ENCODE results near the gene RAET1L.
A peak's percentile ranks its signal among the peaks of the same experiment; 100 is the strongest.
"Not testable (repeated sequence)": the region's sequence is repeated elsewhere in the genome, so short reads cannot be mapped to it uniquely, and the experiment has no call there.

Gene RAET1L

GRCh38 chr6:150043501-150044412 lies 18.4 kb upstream of the RAET1L start:
- DNase-seq = no peak

DNA sequence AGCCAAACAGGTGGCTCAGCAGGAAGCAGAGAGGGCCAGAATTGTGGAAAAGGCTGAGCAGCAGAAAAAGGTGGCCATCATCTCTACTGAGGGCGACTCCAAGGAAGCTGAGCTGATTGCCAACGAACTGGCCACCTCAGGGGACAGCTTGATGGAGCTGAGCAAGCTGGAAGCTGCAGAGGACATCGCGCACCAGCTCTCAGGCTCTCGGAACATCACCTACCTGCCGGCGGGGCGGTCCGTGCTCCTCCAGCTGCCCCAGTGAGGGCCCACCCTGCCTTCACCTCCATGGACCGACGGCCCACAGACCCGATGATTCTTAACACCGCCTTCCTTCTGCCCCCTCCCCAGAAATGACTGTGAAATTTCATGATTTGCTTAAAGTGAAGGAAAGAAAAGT lies 17.8 kb upstream of the RAET1L start:
- no peak for DNase-seq

DNA sequence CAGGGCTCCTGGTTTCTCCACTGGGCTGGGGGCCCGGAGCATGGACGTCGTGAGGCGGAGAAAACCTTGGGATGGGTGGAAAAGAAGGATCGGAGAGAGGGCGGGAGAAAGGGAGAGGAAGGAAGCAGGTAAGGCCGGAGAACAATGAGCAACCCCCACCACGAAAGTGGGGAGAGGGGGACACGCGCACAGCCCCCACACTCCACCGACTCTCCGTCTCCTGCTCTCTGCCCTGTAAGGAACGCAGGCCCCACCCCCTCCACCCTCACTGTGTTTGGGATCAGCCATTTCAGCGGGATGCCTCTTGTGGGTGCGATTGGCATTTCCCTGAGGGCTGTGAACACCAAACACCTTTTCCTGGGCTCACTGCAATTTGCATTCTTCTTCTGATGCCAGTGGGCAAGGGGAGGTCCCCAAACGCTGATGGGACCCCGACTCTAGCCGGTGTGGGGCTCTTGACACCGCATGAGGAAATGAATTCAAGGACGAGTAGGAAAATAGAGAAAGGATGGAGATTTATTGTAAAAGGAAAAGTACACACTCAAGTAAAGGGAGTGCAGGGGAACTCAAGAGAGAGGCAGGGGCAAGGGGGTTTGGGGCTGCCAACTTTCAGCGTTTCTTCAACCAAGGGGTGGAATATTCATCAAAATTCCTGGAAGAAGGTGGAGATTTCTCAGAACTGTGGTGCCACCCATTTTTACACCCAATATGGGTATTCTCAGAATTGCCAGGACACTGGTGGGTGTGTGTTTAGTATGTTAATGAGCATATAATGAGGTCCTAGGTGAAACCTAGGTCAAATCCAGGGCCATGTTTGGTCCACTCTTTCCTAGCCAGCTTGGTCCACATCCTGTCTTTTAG lies 13.1 kb upstream of the RAET1L start:
- DNase-seq = no peak

GRCh38 chr6:150037526-150038201 lies 12.3 kb upstream of the RAET1L start:
- no peak for DNase-seq

GRCh38 chr6:150036081-150036480 lies 10.7 kb upstream of the RAET1L start:
- no peak for DNase-seq

GRCh38 chr6:150033207-150033771 lies 8.0 kb upstream of the RAET1L start:
- DNase-seq = no peak

DNA sequence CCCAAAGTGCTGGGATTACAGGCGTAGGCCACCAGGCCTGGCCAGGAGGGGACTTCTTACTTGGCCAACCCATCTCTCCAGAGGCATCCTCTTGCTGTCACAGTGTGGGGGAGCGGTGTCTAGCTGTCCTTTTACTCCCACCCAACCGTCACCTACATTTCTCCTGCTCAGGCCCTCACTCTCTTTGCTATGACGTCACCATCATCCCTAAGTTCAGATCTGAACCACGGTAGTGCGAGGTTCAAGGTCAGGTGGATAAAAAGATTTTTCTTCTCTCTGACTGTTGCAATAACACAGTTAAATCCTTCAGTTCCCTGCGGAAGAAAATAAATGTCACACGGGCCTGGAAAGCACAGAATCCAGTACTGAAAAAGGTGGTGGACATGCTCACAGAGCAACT lies 7.3 kb upstream of the RAET1L start:
- DNase-seq = no peak

GRCh38 chr6:150030611-150031010 lies 5.3 kb upstream of the RAET1L start:
- DNase-seq = no peak

GRCh38 chr6:150029749-150030148 lies 4.4 kb upstream of the RAET1L start:
- DNase-seq = no peak

DNA sequence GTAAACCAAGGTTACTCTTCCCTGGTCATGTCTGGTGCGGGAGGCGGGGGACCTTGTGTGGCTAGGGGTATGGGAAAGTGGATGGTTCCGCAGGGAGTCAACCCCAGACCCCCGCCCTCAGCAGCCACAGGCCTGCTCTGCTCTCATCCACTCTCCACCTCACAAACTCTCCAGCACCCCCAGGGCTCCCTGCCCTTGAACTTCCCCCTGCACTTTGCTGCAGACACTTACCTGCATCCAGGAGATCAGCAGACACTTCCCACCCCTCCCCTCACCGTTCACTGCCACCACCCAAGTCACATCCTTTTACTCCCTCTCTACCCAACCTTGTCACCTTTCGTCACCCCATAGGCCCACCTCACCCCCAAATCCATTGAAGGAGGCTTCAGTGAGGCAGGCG lies 3.9 kb upstream of the RAET1L start:
- no peak for DNase-seq

DNA sequence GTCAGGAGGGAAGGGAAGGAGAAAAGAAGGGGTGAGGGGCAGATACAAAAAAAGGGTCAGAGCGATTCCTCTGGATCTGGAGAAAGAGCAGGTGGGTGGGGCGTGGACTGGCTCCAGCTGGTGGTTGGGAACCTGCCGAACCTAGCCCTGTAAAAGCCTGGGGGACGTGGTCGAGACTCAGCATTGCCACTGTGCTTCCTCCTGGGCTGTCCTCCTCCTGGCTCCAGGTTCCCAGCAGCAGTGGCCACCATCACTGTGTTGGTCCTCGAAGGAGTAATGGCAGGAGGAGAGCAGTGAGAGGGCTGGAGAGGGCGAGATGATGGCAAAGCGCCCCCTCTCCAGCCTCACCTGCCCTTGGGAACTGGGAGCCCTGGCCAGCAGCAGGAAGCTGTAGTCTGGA lies 3.5 kb upstream of the RAET1L start:
- DNase-seq = no peak

DNA sequence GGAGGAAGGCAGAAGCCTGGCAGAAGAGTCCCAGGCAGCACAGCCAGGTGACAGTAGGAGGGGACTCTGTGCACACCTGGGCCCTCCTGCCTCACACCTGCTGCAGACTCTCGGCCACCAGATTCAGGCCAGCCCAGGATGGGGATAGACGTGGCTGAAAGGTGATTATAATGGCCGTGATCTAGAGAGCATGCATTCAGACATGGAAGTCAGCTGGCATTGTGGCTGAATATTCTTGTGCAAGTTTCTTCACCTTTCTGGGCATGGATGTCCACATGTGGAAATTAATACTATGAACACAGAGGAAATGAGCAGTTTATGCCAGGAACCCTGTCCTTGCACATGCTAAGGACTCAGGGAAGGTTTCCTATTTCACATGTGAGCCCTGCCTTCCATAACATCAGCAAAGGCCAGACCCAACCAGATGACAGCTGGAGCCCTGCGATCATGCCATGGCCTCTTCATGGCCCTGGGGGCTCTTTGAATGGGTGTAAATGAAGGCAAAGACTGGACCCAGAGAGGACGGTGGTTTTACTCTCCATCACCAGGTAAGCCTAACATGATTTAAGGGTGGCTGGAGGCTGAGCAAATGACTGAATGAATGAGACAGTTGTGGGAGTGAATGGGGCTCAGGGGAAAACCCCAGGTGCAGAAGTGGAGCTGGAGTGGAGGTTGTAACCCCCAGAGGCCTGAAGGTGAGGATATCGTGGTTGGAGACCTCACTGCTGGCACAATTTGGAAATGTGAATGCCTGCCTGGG lies 2.7 kb upstream of the RAET1L start:
- no peak for DNase-seq

- no peak for DNase-seq
These were observed 1.9 kb upstream of the RAET1L start for GRCh38 chr6:150026976-150027805.

DNA sequence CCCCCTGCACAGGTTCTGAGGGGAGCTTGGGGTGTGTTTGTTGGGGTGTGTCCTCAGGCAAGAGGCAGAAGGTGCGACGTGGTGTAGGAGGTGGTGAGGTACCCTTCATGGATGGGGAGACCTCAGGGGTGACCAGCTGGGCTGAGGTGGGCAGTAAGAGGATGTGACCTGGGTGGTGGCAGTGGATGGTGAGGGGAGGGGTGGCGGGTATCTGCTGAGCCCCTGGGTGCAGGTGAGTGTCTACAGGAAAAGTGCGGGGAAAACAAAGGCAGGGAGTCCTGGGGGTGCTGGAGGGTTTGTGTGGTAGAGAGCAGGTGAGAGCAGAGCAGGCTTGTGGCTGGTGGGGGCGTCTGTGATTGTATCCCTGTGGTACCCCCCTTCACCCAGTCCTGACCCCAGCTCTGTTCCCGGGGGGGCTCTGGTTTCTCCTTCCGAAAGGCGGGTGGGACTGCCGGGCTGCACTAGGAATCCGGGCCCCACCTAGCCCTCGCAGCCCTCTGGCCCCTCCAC lies 631 bp downstream of the RAET1L start:
- no peak for DNase-seq

GRCh38 chr6:150024021-150024420 lies 1.3 kb downstream of the RAET1L start:
- DNase-seq = not testable (repeated sequence)

DNA sequence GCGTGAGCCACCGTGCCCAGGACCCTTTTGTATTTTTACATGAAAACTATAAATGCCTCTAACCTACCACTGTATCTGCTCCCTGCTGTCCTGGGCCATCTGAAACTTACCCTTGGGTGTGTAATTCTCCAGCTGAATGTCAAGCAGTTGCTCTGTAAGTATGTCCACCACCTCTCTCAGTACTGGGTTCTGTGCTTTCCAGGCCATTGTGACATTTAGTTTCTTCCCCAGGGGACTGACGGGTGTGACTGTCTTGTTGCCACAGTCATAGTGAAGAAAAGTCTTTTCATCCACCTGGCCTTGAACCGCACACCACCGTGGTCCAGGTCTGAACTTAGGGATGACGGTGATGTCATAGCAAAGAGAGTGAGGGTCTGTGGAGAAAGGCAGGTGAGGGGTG lies 3.5 kb downstream of the RAET1L start:
- not testable (repeated sequence) for DNase-seq

- no peak for DNase-seq
These were observed 6.3 kb downstream of the RAET1L start for GRCh38 chr6:150018846-150019580.

GRCh38 chr6:150017186-150017521 lies 8.2 kb downstream of the RAET1L start:
- not testable (repeated sequence) for DNase-seq

GRCh38 chr6:150016324-150017185 lies 8.8 kb downstream of the RAET1L start:
- peak; percentile 56 for DNase-seq

Data from activated gamma-delta T cell treated with Interleukin-2 at 50 U/mL for 16 hours (primary cell).